B cell (primary cell): ENCODE data around the gene LRRC55. TPM values are rescaled to one million over a fixed set of nuclear protein-coding genes. Genes with fewer than 3 reads are reported as not detected.

Experiments used
- ATAC-seq: fragments of 200-7000 bp; cut with Tn5 transposase; one replicate; pipeline ENCODE4 v1.10.0; 2021; ENCODE audit warnings: low read depth, mild to moderate bottlenecking, moderate number of reproducible peaks, moderate library complexity
- CTCF ChIA-PET: fragments of 350-600 bp; sonication (Branson Sonifier 250); formaldehyde crosslinking; loops from one replicate; lab custom pipeline; 2021; ENCODE audit warnings: antibody characterized with exemption, inconsistent platforms; lab: Charles Lee
- POLR2A ChIA-PET: fragments of 350-600 bp; sonication (Branson Sonifier 250); formaldehyde crosslinking; loops from one replicate; lab custom pipeline; 2021; ENCODE audit warnings: antibody characterized with exemption; lab: Charles Lee
- DNase-seq: peaks from one replicate; pipeline ENCODE4 v3.0.0; 2013
- H2AFZ ChIP-seq: 2 replicates; pipeline ENCODE4 v1.6.1; 2012; ENCODE audit warnings: mild to moderate bottlenecking, low read depth, low read length; ENCODE audit not compliant: insufficient read depth, poor library complexity, severe bottlenecking
- H3K27ac ChIP-seq, 2 donors: 1 replicate in 1 of 2; 2 replicates in 1 of 2; pipeline ENCODE4 v1.5.1; 2012 to 2013; ENCODE audit warnings: low read length in 2 of 2, mild to moderate bottlenecking in 2 of 2, moderate library complexity in 1 of 2
- H3K27me3 ChIP-seq, 4 experiments: fragments of 200-600 bp in 1 of 4; sonication (generic) in 1 of 4; replicated peaks in 1 of 4; 1 replicate in 2 of 4; 2 replicates in 2 of 4; pipeline versions ENCODE4 v1.6.1 to v1.7.0; 2013 to 2016; ENCODE audit warnings: low read length in 3 of 4, mild to moderate bottlenecking in 2 of 4, mixed read lengths in 1 of 4, moderate library complexity in 1 of 4; ENCODE audit not compliant: insufficient read depth in 4 of 4, control insufficient read depth in 3 of 4; ENCODE audit errors: control extremely low read depth in 1 of 4
- H3K36me3 ChIP-seq, 2 experiments: replicated peaks in 1 of 2; 1 replicate in 1 of 2; 2 replicates in 1 of 2; pipeline versions ENCODE4 v1.6.1 to v1.7.1; 2013; ENCODE audit warnings: low read length in 1 of 2; ENCODE audit not compliant: insufficient read depth in 2 of 2, control insufficient read depth in 1 of 2; ENCODE audit errors: control extremely low read depth in 1 of 2, extremely low read depth in 1 of 2
- H3K4me1 ChIP-seq, 2 donors: fragments of 200-600 bp in 1 of 2; sonication (generic) in 1 of 2; 1 replicate in 1 of 2; 2 replicates in 1 of 2; pipeline versions ENCODE4 v1.5.1 to v1.6.1; 2013 to 2017; ENCODE audit warnings: low read length in 2 of 2; ENCODE audit not compliant: control insufficient read depth in 2 of 2, insufficient read depth in 2 of 2
- H3K4me2 ChIP-seq: replicated peaks from 2 replicates; pipeline ENCODE3; 2012; ENCODE audit warnings: mild to moderate bottlenecking, low read depth, low read length; ENCODE audit not compliant: poor library complexity, severe bottlenecking
- H3K4me3 ChIP-seq, 5 experiments: fragments of 200-600 bp in 1 of 5; sonication (generic) in 1 of 5; 1 replicate in 3 of 5; 2 replicates in 2 of 5; pipeline versions ENCODE4 v1.5.1 to v1.7.0; 2011 to 2016; ENCODE audit warnings: low read length in 4 of 5, mild to moderate bottlenecking in 4 of 5, low read depth in 2 of 5, control low read depth in 1 of 5, moderate library complexity in 1 of 5; ENCODE audit not compliant: insufficient read depth in 1 of 5; ENCODE audit errors: control extremely low read depth in 1 of 5, extremely low read depth in 1 of 5
- H3K79me2 ChIP-seq: fragments of 200-600 bp; sonication (generic); one replicate; pipeline ENCODE4 v1.6.0; 2016; ENCODE audit warnings: low read length; ENCODE audit not compliant: control insufficient read depth, insufficient read depth
- H3K9ac ChIP-seq: fragments of 200-600 bp; sonication (generic); 2 replicates; pipeline ENCODE4 v1.6.1; 2017; ENCODE audit warnings: mild to moderate bottlenecking, low read length, moderate library complexity
- H3K9me3 ChIP-seq, 3 donors: one replicate each; pipeline versions ENCODE4 v1.6.1 to v1.7.1; 2013; ENCODE audit warnings: low read length in 2 of 3; ENCODE audit not compliant: control insufficient read depth in 2 of 3, insufficient read depth in 1 of 3; ENCODE audit errors: control extremely low read depth in 1 of 3
- H4K20me1 ChIP-seq: 2 replicates; pipeline ENCODE4 v1.6.0; 2012; ENCODE audit warnings: mild to moderate bottlenecking, low read length; ENCODE audit not compliant: insufficient read depth, control insufficient read depth, poor library complexity, severe bottlenecking
- H3K27ac Mint-ChIP-seq: one replicate; pipeline ENCODE4 v1.8.0; 2021; ENCODE audit warnings: mixed read lengths
- H3K27me3 Mint-ChIP-seq: one replicate; pipeline ENCODE4 v1.8.0; 2021; ENCODE audit warnings: mixed read lengths
- H3K4me1 Mint-ChIP-seq: one replicate; pipeline ENCODE4 v1.8.0; 2021; ENCODE audit warnings: mixed read lengths
- H3K4me3 Mint-ChIP-seq: one replicate; pipeline ENCODE4 v1.8.0; 2021; ENCODE audit warnings: mixed read lengths
- H3K9me3 Mint-ChIP-seq: one replicate; pipeline ENCODE4 v1.8.0; 2022; ENCODE audit warnings: mixed read lengths; ENCODE audit not compliant: insufficient read depth
- EZH2 ChIP-seq: IDR thresholded peaks from 2 replicates; pipeline ENCODE4 v1.6.1; 2012; ENCODE audit warnings: borderline replicate concordance, low read depth, mild to moderate bottlenecking, moderate library complexity, low read length; ENCODE audit not compliant: insufficient read depth, poor library complexity, severe bottlenecking
- WGBS: methylation state at CpG from one replicate; pipeline ENCODE4 v1.1.5; 2013; ENCODE audit warnings: missing lambda C conversion rate; ENCODE audit not compliant: insufficient coverage; 5-methylcytosine and 5-hydroxymethylcytosine counted together
- intact Hi-C: fragments of 100-400 bp; cut with micrococcal nuclease; formaldehyde crosslinking; loops from one replicate; pipeline ENCODE4 v1.10.0; 2022
- polyA plus RNA-seq: library from polyadenylated mRNA; depleted of rRNA; stranded (reverse); fragments of >200 nt; gene quantifications from 2 replicates; pipeline ENCODE4 v1.2.3, GENCODE V29; 2012
- total RNA-seq, 2 donors: library from RNA; stranded (reverse); fragments of 120-200 nt in 1 of 2; gene quantifications; 1 replicate in 1 of 2; 2 replicates in 1 of 2; pipeline versions ENCODE4 v1.2.3 to v1.2.4, GENCODE V29; 2013 to 2022
- TF ChIP-seq, protein P1 (sequence below): fragments of 200-600 bp; IDR thresholded peaks from one replicate; pipeline ENCODE4 v1.8.0; 2022; ENCODE audit warnings: antibody characterized with exemption, mild to moderate bottlenecking

The LRRC55 gene
- total and polyA plus RNA-seq, 2 donors (not counting 1 experiment from before 2014, with no cell fraction given) = not detected

DNA sequence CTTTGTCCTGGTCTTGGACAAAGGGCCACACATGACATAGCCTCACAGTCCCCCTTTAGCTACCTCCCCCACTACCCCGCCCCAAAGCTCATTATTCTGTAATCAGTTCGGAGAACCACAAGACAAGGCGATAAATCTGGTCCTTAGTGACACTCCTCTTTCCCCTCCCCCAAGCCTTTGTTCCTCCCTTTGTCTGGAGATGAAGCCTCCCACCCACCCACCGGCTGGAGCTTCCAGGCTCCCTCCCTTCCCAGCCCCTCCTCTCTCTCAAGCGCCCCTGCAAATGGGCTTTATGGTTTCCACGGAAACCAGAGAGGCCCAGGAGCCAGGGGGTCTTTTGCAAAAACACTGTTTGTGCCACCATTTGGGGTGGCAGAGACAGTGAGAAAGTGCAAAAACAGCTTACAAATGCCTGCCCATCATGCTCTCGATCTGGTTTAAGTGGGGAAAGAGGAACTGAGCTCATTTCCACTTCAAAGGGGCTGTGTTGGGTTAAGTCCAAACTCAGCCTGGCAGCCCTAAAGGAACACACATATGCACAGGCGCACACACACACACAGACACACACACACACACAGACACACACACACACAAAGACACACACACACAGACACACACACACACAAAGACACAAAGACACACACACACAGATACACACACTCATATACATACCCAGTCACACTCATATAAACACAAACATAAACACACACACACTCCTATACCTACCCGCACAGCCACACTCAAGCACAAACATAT is 31.8 kb downstream of the LRRC55 start:
- CTCF ChIA-PET = no interaction called here
- Histone ChIP-seq H2AFZ (no peak overlapping the region), H3K9me3 (no peaks in the 10 kb centered on the region), H3K36me3 (no peaks in the 10 kb centered on the region), H3K27me3 (peaks cover 0 to 4% (median 0%) of the 10 kb centered on the region in 4 experiments), H3K9ac (no peak overlapping the region), H3K4me3 (no peak overlapping the region), H3K4me2 (no peak overlapping the region), H3K4me1 (no peaks in the 10 kb centered on the region), H3K27ac (no peak overlapping the region), H3K79me2 (no peaks in the 10 kb centered on the region), H4K20me1 (no peaks in the 10 kb centered on the region)
- POLR2A ChIA-PET = no interaction called here
- Mint-ChIP-seq H3K4me1 (no peaks in the 10 kb centered on the region), H3K27ac (no peak overlapping the region), H3K9me3 (no peaks in the 10 kb centered on the region), H3K27me3 (peaks cover 17% of the 10 kb centered on the region), H3K4me3 (no peak overlapping the region)
- DNase-seq = no peak
- no peak for TF ChIP-seq EZH2
- TF ChIP-seq, protein P1, sequence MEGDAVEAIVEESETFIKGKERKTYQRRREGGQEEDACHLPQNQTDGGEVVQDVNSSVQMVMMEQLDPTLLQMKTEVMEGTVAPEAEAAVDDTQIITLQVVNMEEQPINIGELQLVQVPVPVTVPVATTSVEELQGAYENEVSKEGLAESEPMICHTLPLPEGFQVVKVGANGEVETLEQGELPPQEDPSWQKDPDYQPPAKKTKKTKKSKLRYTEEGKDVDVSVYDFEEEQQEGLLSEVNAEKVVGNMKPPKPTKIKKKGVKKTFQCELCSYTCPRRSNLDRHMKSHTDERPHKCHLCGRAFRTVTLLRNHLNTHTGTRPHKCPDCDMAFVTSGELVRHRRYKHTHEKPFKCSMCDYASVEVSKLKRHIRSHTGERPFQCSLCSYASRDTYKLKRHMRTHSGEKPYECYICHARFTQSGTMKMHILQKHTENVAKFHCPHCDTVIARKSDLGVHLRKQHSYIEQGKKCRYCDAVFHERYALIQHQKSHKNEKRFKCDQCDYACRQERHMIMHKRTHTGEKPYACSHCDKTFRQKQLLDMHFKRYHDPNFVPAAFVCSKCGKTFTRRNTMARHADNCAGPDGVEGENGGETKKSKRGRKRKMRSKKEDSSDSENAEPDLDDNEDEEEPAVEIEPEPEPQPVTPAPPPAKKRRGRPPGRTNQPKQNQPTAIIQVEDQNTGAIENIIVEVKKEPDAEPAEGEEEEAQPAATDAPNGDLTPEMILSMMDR = no peak
- ATAC-seq = no peak
- intact Hi-C loops = no loop called here
- WGBS = 21% methylated on average over 8 of the region's 9 CpGs

DNA sequence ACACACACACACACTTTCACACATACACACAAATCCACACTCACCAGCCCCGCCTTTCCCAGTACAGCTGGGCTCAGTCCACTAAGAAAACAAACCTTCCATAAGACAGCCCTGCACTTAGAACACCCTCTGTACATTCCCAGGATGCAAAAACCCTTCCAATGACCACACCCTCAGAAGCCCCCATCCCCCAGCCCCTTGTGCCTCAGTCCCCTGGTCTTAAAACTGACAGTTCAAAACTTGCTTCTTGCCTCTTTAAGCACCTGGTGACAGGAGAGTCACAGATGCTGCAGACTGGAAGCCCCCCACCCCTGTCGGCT is 32.3 kb downstream of the LRRC55 start:
- H3K27me3 ChIP-seq = peaks cover 0 to 4% (median 0%) of the 10 kb centered on the region in 4 experiments
- H2AFZ ChIP-seq = no peak overlapping the region
- H3K36me3 ChIP-seq = no peaks in the 10 kb centered on the region
- no peak for TF ChIP-seq EZH2
- TF ChIP-seq, protein P1 = no peak
- DNase-seq = no peak
- ATAC-seq = no peak
- CTCF ChIA-PET = no interaction called here
- no peaks in the 10 kb centered on the region for H4K20me1 ChIP-seq
- H3K4me3 ChIP-seq = no peak overlapping the region
- H3K27ac ChIP-seq = no peak overlapping the region
- H3K4me1 ChIP-seq = no peaks in the 10 kb centered on the region
- no peaks in the 10 kb centered on the region for H3K79me2 ChIP-seq
- Mint-ChIP-seq H3K4me1 (no peaks in the 10 kb centered on the region), H3K4me3 (no peak overlapping the region), H3K27ac (no peak overlapping the region), H3K9me3 (no peaks in the 10 kb centered on the region), H3K27me3 (peaks cover 17% of the 10 kb centered on the region)
- WGBS = 54% methylated on average over 1 of the region's 2 CpGs
- H3K9me3 ChIP-seq = no peaks in the 10 kb centered on the region
- intact Hi-C loops = no loop called here
- H3K9ac ChIP-seq = no peak overlapping the region
- POLR2A ChIA-PET = no interaction called here
- H3K4me2 ChIP-seq = no peak overlapping the region
